CD4-positive, CD25-positive, alpha-beta regulatory T cell (primary cell): Measurements from ENCODE around the gene GNAT1. TPM values are rescaled to one million over a fixed set of nuclear protein-coding genes. Genes with fewer than 3 reads are reported as not detected.

Experiments used
- ATAC-seq, 2 donors: fragments of 150-1000 bp; cut with Tn5 transposase; one replicate each; pipeline ENCODE4 v1.10.0; 2021; ENCODE audit warnings: low read depth in 2 of 2, moderate number of reproducible peaks in 2 of 2, moderate library complexity in 1 of 2
- DNase-seq, 3 donors: peaks; one replicate each; pipeline versions ENCODE4 v3.0.0 to v3.0.0-alpha.2; 2012 to 2022; ENCODE audit warnings: mixed read lengths in 1 of 3
- H3K27ac ChIP-seq: one replicate; pipeline ENCODE4 v1.7.0; 2013; ENCODE audit warnings: mild to moderate bottlenecking, low read length; ENCODE audit not compliant: insufficient read depth, poor library complexity, severe bottlenecking
- H3K27me3 ChIP-seq: one replicate; pipeline ENCODE4 v1.7.0; 2013; ENCODE audit warnings: low read length; ENCODE audit not compliant: control insufficient read depth, insufficient read depth
- H3K36me3 ChIP-seq: one replicate; pipeline ENCODE4 v1.7.0; 2013; ENCODE audit warnings: mild to moderate bottlenecking, low read length, moderate library complexity; ENCODE audit not compliant: control insufficient read depth, insufficient read depth
- H3K4me1 ChIP-seq: 2 replicates; pipeline ENCODE4 v1.7.0; 2013; ENCODE audit warnings: mild to moderate bottlenecking, low read length; ENCODE audit not compliant: insufficient read depth, control insufficient read depth, poor library complexity, severe bottlenecking
- H3K4me3 ChIP-seq: one replicate; pipeline ENCODE4 v1.7.0; 2013; ENCODE audit warnings: low read depth, mild to moderate bottlenecking, low read length, moderate library complexity
- H3K9me3 ChIP-seq, 2 experiments: 1 replicate in 1 of 2; 2 replicates in 1 of 2; pipeline ENCODE4 v1.7.0; 2013; ENCODE audit warnings: low read length in 2 of 2, mild to moderate bottlenecking in 1 of 2, moderate library complexity in 1 of 2; ENCODE audit not compliant: control insufficient read depth in 2 of 2
- H3K27ac Mint-ChIP-seq, 3 donors: one replicate each; pipeline ENCODE4 v1.8.0; 2020 to 2022; ENCODE audit warnings: mild to moderate bottlenecking in 3 of 3, mixed read lengths in 3 of 3, moderate library complexity in 2 of 3
- H3K27me3 Mint-ChIP-seq: one replicate; pipeline ENCODE4 v1.8.0; 2022; ENCODE audit warnings: mild to moderate bottlenecking, mixed read lengths
- H3K36me3 Mint-ChIP-seq: one replicate; pipeline ENCODE4 v1.8.0; 2020; ENCODE audit warnings: mixed read lengths
- H3K4me1 Mint-ChIP-seq, 4 donors: one replicate each; pipeline ENCODE4 v1.8.0; 2020 to 2022; ENCODE audit warnings: mixed read lengths in 4 of 4, mild to moderate bottlenecking in 1 of 4
- H3K4me3 Mint-ChIP-seq, 4 donors: one replicate each; pipeline ENCODE4 v1.8.0; 2020 to 2022; ENCODE audit warnings: mild to moderate bottlenecking in 4 of 4, mixed read lengths in 4 of 4, moderate library complexity in 3 of 4
- H3K9me3 Mint-ChIP-seq, 7 donors: one replicate each; pipeline ENCODE4 v1.8.0; 2020 to 2022; ENCODE audit warnings: mixed read lengths in 7 of 7, mild to moderate bottlenecking in 3 of 7, moderate library complexity in 2 of 7
- polyA plus RNA-seq, 4 donors: library from polyadenylated mRNA; unstranded; fragments of 300-500 nt; fragmentation: Illumina TruSeq; gene quantifications; one replicate each; pipeline ENCODE4 v1.2.3, GENCODE V29; 2021
- total RNA-seq: library from RNA; stranded (reverse); gene quantifications from one replicate; pipeline ENCODE4 v1.2.3, GENCODE V29; 2022

The GNAT1 gene
- total and polyA plus RNA-seq, 5 donors from 2014 or later, result not detected

DNA sequence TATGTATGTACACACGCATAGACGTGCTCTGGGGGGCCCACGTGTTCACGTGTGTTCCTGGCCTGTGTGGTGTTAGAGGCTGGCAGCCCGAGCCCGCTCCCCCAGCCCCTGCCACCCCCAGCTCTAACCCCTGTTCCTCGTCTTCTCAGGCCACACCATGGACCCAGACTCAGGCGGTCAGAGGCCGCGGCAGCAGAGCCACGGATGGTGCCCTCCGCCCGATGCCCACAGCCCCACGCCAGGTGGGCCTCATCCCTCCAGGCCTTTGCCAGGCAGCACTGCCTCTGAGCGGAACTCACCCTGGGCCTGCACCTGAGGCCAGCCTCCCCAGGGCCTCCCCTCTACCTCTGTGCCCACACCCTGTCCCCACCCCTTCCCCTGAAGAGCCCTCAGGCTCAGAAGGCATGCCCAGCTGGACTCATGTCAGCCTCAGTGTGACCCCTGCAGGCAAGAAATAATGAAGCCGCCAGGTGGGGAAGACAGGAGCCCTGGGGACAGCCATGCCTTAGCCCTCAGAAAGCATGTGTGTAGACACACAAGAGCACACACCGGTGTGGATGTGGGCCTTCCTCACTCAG lies 16.4 kb upstream of the GNAT1 start:
- H3K4me1 ChIP-seq, result no peaks in the 10 kb centered on the region
- no peaks in the 10 kb centered on the region for H3K9me3 Mint-ChIP-seq
- H3K36me3 Mint-ChIP-seq, result no peaks in the 10 kb centered on the region
- H3K27ac Mint-ChIP-seq, result no peak overlapping the region
- no peak overlapping the region for H3K27ac ChIP-seq
- no peak overlapping the region for H3K4me3 ChIP-seq
- ATAC-seq (peak in 1 of 2 donors; percentile 27), DNase-seq (no peak)
- no peaks in the 10 kb centered on the region for H3K4me1 Mint-ChIP-seq
- no peaks in the 10 kb centered on the region for H3K36me3 ChIP-seq
- H3K9me3 ChIP-seq, result no peaks in the 10 kb centered on the region
- no peaks in the 10 kb centered on the region for H3K27me3 ChIP-seq
- H3K27me3 Mint-ChIP-seq, result peaks cover 1% of the 10 kb centered on the region
- H3K4me3 Mint-ChIP-seq, result no peak overlapping the region

DNA sequence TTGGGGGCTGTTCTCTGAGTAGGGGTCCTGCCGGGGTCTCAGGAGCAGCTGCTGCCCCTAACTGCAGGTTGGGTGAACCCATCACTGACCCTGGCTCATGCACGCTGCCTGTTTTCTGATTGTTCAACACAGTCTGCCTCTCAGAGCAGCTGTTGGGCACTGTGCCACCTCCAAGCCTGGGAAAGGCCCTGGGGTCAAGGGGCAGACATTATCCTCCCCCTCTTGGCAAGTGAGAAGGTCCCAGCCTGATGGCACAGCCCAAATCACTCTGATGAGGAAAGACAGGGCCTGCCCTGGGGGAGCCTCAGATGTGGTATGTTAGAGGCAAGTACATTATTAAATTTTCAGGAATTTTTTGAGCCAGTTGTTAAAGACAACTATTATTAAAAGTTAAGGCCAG lies 14.1 kb upstream of the GNAT1 start:
- no peak for ATAC-seq
- Mint-ChIP-seq H3K4me1 (no peaks in the 10 kb centered on the region), H3K9me3 (peaks cover 0 to 2% (median 0%) of the 10 kb centered on the region in 7 donors), H3K36me3 (no peaks in the 10 kb centered on the region), H3K27me3 (peaks cover 7% of the 10 kb centered on the region), H3K4me3 (no peak overlapping the region), H3K27ac (no peak overlapping the region)
- Histone ChIP-seq H3K27me3 (no peaks in the 10 kb centered on the region), H3K4me1 (no peaks in the 10 kb centered on the region), H3K4me3 (no peak overlapping the region), H3K9me3 (no peaks in the 10 kb centered on the region), H3K36me3 (no peaks in the 10 kb centered on the region), H3K27ac (no peak overlapping the region)
- DNase-seq, result no peak

- no peaks in the 10 kb centered on the region for H3K9me3 ChIP-seq
- H3K27me3 ChIP-seq, result no peaks in the 10 kb centered on the region
- no peak overlapping the region for H3K27ac ChIP-seq
- H3K27me3 Mint-ChIP-seq, result peaks cover 7% of the 10 kb centered on the region
- peaks cover 0 to 2% (median 0%) of the 10 kb centered on the region in 7 donors for H3K9me3 Mint-ChIP-seq
- no peak for DNase-seq
- H3K36me3 ChIP-seq, result no peaks in the 10 kb centered on the region
- no peaks in the 10 kb centered on the region for H3K36me3 Mint-ChIP-seq
- H3K27ac Mint-ChIP-seq, result no peak overlapping the region
- H3K4me3 ChIP-seq, result no peak overlapping the region
- no peaks in the 10 kb centered on the region for H3K4me1 ChIP-seq
- no peak overlapping the region for H3K4me3 Mint-ChIP-seq
- ATAC-seq, result no peak
- no peaks in the 10 kb centered on the region for H3K4me1 Mint-ChIP-seq
Observed at GRCh38 chr3:50179710-50180109, 11.7 kb upstream of the GNAT1 start.

DNA sequence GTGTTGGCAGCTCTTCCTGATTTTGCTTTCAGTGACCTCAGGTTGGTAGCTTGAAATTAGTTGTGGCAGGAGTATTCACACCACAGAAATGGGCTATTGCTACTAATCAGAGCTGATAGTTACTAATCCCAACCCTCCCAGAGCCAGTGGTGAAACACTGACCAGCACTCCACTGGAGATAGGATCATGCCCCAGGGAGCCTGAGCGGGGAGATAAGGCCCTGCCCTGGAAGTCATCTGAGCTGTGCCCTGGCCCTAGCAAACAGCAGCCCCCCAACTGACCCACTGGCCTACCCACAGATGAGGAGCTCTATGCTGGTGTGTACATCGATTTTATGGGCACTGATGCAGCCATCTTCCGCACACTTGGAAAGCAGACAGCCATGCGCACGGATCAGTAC lies 9.4 kb upstream of the GNAT1 start:
- Histone ChIP-seq H3K36me3 (no peaks in the 10 kb centered on the region), H3K27me3 (no peaks in the 10 kb centered on the region), H3K4me1 (no peaks in the 10 kb centered on the region), H3K4me3 (no peak overlapping the region), H3K27ac (no peak overlapping the region), H3K9me3 (no peaks in the 10 kb centered on the region)
- Mint-ChIP-seq H3K36me3 (no peaks in the 10 kb centered on the region), H3K27ac (no peak overlapping the region), H3K4me3 (no peak overlapping the region), H3K4me1 (no peaks in the 10 kb centered on the region), H3K27me3 (peaks cover 7% of the 10 kb centered on the region), H3K9me3 (peaks cover 0 to 2% (median 0%) of the 10 kb centered on the region in 7 donors)
- DNase-seq (no peak), ATAC-seq (no peak)

GRCh38 chr3:50182533-50183099 lies 8.8 kb upstream of the GNAT1 start:
- no peaks in the 10 kb centered on the region for H3K4me1 Mint-ChIP-seq
- H3K9me3 Mint-ChIP-seq, result peaks cover 0 to 2% (median 0%) of the 10 kb centered on the region in 7 donors
- Histone ChIP-seq H3K27ac (no peak overlapping the region), H3K9me3 (no peaks in the 10 kb centered on the region), H3K36me3 (no peaks in the 10 kb centered on the region), H3K27me3 (no peaks in the 10 kb centered on the region), H3K4me3 (no peak overlapping the region), H3K4me1 (no peaks in the 10 kb centered on the region)
- H3K27ac Mint-ChIP-seq, result no peak overlapping the region
- H3K36me3 Mint-ChIP-seq, result no peaks in the 10 kb centered on the region
- DNase-seq, result no peak
- peaks cover 7% of the 10 kb centered on the region for H3K27me3 Mint-ChIP-seq
- ATAC-seq, result no peak
- no peak overlapping the region for H3K4me3 Mint-ChIP-seq

GRCh38 chr3:50183755-50184154 lies 7.7 kb upstream of the GNAT1 start:
- H3K9me3 ChIP-seq, result no peaks in the 10 kb centered on the region
- no peak overlapping the region for H3K4me3 ChIP-seq
- no peak for ATAC-seq
- H3K36me3 ChIP-seq, result no peaks in the 10 kb centered on the region
- Mint-ChIP-seq H3K4me1 (no peaks in the 10 kb centered on the region), H3K27ac (no peak overlapping the region), H3K9me3 (peaks cover 0 to 2% (median 0%) of the 10 kb centered on the region in 7 donors), H3K4me3 (no peak overlapping the region), H3K27me3 (peaks cover 7% of the 10 kb centered on the region), H3K36me3 (no peaks in the 10 kb centered on the region)
- H3K27me3 ChIP-seq, result no peaks in the 10 kb centered on the region
- no peak overlapping the region for H3K27ac ChIP-seq
- no peaks in the 10 kb centered on the region for H3K4me1 ChIP-seq
- DNase-seq, result no peak

- DNase-seq (no peak), ATAC-seq (no peak)
- peaks cover 0 to 2% (median 0%) of the 10 kb centered on the region in 7 donors for H3K9me3 Mint-ChIP-seq
- no peak overlapping the region for H3K4me3 Mint-ChIP-seq
- H3K36me3 Mint-ChIP-seq, result no peaks in the 10 kb centered on the region
- Histone ChIP-seq H3K36me3 (no peaks in the 10 kb centered on the region), H3K9me3 (no peaks in the 10 kb centered on the region), H3K4me3 (no peak overlapping the region), H3K27ac (no peak overlapping the region), H3K4me1 (no peaks in the 10 kb centered on the region), H3K27me3 (no peaks in the 10 kb centered on the region)
- H3K4me1 Mint-ChIP-seq, result no peaks in the 10 kb centered on the region
- H3K27ac Mint-ChIP-seq, result no peak overlapping the region
- peaks cover 11% of the 10 kb centered on the region for H3K27me3 Mint-ChIP-seq
Observed at GRCh38 chr3:50184242-50184978, 7.0 kb upstream of the GNAT1 start.

DNA sequence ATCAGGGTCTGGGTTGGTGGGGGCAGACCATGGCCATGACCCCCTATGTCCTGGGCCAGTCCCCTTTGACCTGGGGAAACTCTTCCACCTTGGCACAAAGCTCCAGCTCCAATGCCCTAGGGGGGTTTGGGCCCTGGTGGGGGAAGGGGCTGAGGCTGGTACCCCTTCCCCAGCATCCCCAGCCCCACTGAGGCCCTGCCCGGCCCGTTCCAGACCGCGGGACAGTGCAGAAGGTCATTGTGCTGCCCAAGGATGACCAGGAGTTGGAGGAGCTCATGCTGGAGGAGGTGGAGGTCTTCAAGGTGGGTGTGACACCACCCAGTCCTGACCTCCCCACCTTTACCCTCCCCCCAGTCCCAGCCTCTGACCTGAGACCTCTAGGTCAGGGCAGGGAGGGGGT lies 6.2 kb upstream of the GNAT1 start:
- ATAC-seq, result no peak
- no peaks in the 10 kb centered on the region for H3K4me1 Mint-ChIP-seq
- H3K4me3 Mint-ChIP-seq, result no peak overlapping the region
- H3K9me3 Mint-ChIP-seq, result peaks cover 0 to 2% (median 0%) of the 10 kb centered on the region in 7 donors
- no peak overlapping the region for H3K4me3 ChIP-seq
- H3K27me3 Mint-ChIP-seq, result peaks cover 8% of the 10 kb centered on the region
- no peak for DNase-seq
- H3K9me3 ChIP-seq, result no peaks in the 10 kb centered on the region
- H3K36me3 ChIP-seq, result no peaks in the 10 kb centered on the region
- H3K4me1 ChIP-seq, result no peaks in the 10 kb centered on the region
- no peak overlapping the region for H3K27ac Mint-ChIP-seq
- no peaks in the 10 kb centered on the region for H3K27me3 ChIP-seq
- H3K36me3 Mint-ChIP-seq, result no peaks in the 10 kb centered on the region
- H3K27ac ChIP-seq, result no peak overlapping the region
